Measurements from ENCODE around the gene SORBS1.

Gene SORBS1

DNA sequence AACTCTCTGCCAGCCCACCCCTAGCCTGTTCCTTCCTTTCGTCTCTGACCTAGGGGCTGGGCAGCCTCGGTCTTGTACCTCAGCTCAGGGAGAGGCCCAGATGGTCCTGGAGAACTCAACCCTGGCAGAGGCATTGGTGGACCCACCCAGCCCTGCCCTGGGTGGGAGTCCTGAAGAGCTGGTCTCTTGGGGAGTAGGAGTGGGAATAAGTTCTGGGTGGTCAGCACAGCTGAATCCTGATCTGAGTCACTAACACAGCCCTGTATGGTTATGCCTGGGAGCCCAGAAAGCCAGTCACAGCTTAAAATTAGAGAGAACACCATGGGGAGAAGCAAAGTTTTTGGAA lies 84.0 kb downstream of the SORBS1 start:
- no peak overlapping the region for H3K27ac ChIP-seq
- TF ChIP-seq, protein P1, sequence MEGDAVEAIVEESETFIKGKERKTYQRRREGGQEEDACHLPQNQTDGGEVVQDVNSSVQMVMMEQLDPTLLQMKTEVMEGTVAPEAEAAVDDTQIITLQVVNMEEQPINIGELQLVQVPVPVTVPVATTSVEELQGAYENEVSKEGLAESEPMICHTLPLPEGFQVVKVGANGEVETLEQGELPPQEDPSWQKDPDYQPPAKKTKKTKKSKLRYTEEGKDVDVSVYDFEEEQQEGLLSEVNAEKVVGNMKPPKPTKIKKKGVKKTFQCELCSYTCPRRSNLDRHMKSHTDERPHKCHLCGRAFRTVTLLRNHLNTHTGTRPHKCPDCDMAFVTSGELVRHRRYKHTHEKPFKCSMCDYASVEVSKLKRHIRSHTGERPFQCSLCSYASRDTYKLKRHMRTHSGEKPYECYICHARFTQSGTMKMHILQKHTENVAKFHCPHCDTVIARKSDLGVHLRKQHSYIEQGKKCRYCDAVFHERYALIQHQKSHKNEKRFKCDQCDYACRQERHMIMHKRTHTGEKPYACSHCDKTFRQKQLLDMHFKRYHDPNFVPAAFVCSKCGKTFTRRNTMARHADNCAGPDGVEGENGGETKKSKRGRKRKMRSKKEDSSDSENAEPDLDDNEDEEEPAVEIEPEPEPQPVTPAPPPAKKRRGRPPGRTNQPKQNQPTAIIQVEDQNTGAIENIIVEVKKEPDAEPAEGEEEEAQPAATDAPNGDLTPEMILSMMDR (conservative IDR thresholded peaks at IDR 0.05) = no peak

DNA sequence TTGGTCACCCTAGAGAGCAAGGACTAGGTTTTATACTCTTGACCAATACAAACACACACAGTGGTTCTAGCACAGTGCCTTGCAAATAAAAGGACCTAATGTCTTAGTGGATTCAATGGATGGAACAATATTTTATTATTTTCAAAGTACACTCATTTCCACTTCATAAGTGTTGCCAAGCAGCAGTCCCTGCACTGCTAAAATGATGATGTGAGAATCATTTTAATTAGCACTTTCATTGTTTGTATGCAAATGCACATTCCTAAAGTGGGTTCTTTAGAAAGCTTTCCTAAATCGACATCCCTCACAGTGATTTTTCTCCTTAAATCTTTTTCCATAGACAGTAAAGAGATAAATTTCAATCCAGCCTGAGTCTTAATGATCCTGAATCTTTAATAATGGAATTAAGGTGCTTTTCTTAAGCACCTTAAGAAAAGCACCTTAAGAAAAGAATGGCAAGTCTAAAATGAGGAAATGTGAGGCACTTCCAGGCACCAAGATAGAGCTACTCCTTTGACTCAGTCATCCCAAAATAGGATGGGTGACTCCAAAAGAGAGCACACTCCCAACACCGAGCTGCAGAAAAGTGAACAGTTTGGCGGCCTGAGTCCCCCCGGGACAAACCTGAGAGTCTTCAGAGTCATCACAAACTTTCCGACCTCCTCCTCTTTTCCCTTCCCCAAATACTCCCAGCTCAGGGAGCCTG lies 84.5 kb downstream of the SORBS1 start:
- H3K27ac ChIP-seq = no peak overlapping the region
- TF ChIP-seq, protein P1 (conservative IDR thresholded peaks at IDR 0.05) = no peak

DNA sequence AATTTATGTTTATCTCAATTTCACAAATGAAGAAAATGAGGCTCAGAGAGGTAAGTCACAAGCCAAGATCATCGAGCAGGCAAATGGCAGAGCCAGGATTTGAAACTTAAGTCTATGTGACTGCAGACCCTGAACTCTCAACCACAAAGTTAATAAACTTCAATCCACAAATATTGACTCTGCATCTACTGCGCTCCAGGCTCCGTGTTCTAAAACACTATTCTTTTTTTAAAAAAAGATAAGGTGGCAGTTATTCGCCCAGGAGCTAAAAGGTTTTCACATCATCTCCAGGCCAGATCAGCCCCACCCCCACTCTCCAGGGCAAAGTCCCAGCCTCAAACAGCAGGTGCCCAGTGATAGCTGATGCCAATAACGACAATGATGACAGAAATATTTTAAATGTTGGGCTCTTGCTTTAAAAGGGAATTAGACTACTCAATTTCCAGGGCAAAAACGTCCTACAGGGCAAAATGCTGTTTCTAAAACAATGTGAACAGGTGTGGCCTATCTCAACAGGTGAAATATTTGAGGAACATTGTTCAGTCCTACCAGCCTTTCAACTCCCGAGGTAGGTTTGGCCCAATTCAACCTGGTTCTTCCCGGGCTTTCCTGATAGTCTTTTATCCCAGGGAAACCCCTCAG lies 85.2 kb downstream of the SORBS1 start:
- TF ChIP-seq, protein P1 (conservative IDR thresholded peaks at IDR 0.05) = no peak
- H3K27ac ChIP-seq = no peak overlapping the region

DNA sequence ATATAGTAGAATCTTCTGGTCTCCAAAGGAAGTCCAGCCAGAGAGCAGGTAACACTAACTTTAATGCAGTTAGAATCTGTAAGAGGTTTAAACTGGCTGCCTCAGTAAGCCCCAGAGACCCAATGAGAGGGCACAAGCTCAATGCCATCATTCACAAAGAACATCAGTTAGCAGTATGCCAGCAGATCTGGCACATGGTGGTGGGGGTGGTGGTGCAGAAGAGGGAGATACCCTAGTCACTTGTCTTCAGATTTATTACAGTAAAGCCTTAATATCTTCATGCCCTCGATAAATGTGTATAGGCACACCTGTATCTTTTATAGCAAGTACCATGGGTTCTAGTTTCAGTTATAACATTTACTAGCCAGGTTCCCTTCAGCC lies 86.2 kb downstream of the SORBS1 start:
- H3K27ac ChIP-seq = peak overlapping the region; percentile 78
- TF ChIP-seq, protein P1 (conservative IDR thresholded peaks at IDR 0.05) = no peak

DNA sequence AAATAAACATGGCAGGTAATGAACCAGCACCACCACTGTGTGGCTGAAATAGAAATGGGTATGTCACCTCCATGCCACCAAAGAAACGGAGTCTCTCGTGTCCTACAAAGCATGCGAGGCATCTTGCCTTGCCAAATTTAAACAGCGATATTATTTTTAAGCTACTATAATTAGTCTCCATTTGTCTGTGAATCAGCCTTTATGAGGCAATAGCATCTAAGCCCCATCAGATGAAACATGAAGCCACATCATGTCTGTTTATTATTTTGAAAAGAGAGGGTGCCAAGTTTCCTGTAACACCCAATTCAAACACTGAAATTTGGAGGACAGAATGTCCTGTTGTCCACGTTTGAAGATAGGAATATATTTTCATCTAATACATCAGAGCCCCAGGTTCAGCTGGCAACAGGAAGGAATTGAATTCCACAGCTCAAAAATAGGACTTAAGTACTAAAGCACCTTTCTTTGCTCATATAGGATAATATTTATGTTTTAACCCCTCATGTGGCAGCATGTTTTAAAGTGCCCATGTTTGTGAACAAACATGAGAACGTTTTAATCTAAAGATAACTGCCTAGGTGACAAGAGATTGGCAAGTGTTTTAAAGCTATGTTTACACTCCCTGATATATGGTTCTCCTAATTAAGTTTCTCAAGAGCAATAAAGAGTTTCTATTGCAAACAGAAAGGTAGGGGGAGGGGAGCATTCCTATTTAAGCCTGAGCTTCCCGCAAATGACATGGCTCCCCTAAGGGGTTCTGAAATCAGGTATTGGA lies 86.8 kb downstream of the SORBS1 start:
- H3K27ac ChIP-seq = peak overlapping the region; percentile 78

DNA sequence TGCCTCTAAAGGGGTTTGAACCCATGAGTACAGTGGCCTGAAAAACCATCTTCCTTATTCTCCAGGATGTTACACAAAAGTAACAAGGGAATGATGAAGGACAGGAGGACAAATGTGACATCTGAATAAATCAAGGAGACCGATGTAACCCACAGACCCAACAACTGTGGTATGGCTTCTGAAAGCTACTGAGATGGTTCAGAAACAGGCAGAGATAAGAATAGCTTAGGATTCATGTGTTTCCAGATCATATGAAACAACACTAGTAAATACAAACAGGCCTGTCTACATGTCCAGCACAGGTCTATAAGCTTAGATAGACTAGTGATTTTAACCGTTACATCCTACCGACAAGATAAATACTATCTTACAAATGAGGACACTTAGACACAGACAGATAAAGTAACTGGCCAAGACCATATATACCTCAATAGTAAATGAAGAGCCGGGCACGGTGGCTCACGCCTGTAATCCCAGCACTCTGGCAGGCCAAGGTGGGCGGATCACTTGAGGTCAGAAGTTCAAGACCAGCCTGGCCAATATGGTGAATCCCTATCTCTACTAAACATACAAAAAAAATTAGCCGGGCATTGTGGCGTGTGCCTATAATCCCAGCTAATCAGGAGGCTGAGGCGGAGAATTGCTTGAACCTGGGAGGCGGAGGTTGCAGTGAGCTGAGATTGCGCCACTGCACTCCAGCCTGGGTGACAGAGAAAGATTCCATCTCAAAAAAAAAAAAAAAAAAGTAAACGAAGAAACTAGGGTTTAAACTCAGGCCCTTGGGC lies 88.7 kb downstream of the SORBS1 start:
- H3K27ac ChIP-seq = peak overlapping the region; percentile 78; the same call in 1 of the 2 replicates
- TF ChIP-seq, protein P1 (conservative IDR thresholded peaks at IDR 0.05) = no peak

More for the DNA sequence above, 86.8 kb downstream of the SORBS1 start:
- TF ChIP-seq, protein P1 (conservative IDR thresholded peaks at IDR 0.05) = no peak

DNA sequence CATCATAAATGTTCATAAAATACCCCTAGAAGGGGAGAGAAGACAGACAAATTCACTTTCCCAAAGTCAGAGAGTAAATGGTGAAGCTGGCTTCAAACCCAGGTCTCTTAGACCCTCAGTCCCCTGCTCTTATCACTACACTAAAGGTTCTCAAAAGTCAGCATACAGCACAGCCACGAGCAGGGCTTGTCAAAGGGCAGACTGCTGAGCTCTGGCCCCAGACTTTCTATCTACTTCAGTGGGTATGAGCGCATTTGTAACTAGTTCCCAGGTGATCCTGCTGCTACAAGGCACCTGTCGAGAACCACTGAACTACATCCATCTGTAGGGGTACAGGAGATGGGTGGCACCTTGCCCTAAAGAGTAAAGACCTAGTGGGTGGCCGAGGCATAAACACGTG lies 91.5 kb downstream of the SORBS1 start:
- TF ChIP-seq, protein P1 (conservative IDR thresholded peaks at IDR 0.05) = no peak
- H3K27ac ChIP-seq = no peak overlapping the region
